Muscle layer of colon (tissue), 2 donors: ENCODE data around the gene HTT.

Experiments
- H3K27ac ChIP-seq: one replicate; pipeline ENCODE4 v1.7.0; 2013; ENCODE audit warnings: low read depth, mild to moderate bottlenecking, low read length, moderate library complexity
- H3K27me3 ChIP-seq, 2 donors: one replicate each; pipeline ENCODE4 v1.7.0; 2013; ENCODE audit warnings: low read length in 2 of 2, mild to moderate bottlenecking in 2 of 2; ENCODE audit not compliant: insufficient read depth in 2 of 2, control insufficient read depth in 1 of 2
- H3K36me3 ChIP-seq: one replicate; pipeline ENCODE4 v1.7.0; 2013; ENCODE audit warnings: mild to moderate bottlenecking, low read length; ENCODE audit not compliant: insufficient read depth
- H3K4me1 ChIP-seq: one replicate; pipeline ENCODE4 v1.7.0; 2013; ENCODE audit warnings: mild to moderate bottlenecking, low read length; ENCODE audit not compliant: insufficient read depth
- H3K4me3 ChIP-seq, 2 donors: one replicate each; pipeline ENCODE4 v1.7.0; 2013; ENCODE audit warnings: low read length in 2 of 2, low read depth in 1 of 2, mild to moderate bottlenecking in 1 of 2, moderate library complexity in 1 of 2
- H3K9ac ChIP-seq: one replicate; pipeline ENCODE4 v1.7.0; 2013; ENCODE audit warnings: low read length
- H3K9me3 ChIP-seq: one replicate; pipeline ENCODE4 v1.7.0; 2013; ENCODE audit warnings: mild to moderate bottlenecking, low read length
- donor health status: abdominal sarcoma.
- donor health status: Adenocarcinoma of cecum.

HTT gene

DNA sequence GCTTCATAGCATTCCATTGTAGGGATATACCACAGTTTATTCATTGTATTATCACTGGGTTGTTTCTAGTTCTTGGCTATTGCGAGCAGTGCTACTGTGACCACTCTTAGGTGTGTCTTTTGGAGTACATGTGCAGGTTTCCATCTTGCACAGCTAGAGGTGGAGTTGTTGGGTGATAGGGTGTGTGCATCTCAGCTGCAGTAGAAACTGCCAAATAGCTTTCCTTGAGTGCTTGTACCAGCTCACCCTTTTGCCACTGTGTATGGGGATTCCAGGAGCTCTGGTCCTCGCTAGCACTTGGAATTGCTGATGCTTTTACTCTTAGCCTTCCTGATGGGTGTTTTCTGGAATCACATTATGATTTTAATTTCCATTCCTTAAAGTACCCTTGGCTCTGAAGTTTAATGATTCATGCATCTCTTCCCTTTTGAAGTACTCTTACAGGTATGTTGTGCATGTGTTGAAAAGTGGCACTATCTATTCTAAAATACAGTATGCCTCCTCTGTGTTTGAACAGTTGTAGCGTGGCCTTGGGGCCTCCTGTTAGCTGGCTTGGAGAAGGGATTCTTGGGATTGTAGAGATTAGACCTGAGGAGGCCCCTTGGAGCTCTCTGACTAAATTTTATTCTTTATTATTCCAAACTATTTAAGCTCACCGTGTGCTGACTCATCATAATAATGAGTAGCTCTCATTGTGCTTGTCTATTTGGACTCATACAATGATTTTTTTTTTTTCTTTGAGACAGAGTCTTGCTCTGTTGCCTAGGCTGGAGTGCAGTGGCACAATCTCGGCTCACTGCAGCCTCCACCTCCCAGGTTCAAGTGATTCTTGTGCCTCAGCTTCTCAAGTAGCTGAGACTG, 38.4 kb downstream of the HTT start:
- H3K36me3 ChIP-seq: peaks cover 48% of the 10 kb centered on the region
- peaks cover 4% of the 10 kb centered on the region for H3K4me1 ChIP-seq
- no peak overlapping the region for H3K27ac ChIP-seq
- no peaks in the 10 kb centered on the region for H3K27me3 ChIP-seq
- no peaks in the 10 kb centered on the region for H3K9me3 ChIP-seq
- no peak overlapping the region for H3K9ac ChIP-seq
- no peak overlapping the region for H3K4me3 ChIP-seq

DNA sequence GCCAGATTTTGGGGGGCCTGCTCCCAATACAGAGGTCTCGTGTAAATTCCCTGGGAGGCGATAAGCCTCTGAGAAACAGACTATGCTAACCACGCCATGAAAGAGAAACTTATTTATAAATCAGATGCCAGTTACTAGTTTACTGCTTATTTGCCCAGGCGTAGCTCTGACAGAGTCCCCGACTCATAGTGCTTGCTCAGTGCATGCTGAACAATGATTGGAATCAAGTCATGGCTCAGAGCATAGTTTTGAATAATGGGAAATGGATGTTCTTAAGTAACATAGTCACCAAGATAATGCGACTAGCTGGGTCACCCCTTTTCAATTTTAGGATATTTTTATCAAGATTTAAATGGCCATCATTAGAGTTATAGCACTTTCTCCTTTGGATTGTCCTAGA, 39.9 kb downstream of the HTT start:
- peaks cover 46% of the 10 kb centered on the region for H3K36me3 ChIP-seq
- H3K27ac ChIP-seq: no peak overlapping the region
- H3K4me1 ChIP-seq: peaks cover 3% of the 10 kb centered on the region
- H3K27me3 ChIP-seq: no peaks in the 10 kb centered on the region
- no peak overlapping the region for H3K4me3 ChIP-seq
- no peak overlapping the region for H3K9ac ChIP-seq
- no peaks in the 10 kb centered on the region for H3K9me3 ChIP-seq

- Histone ChIP-seq H3K27me3 (no peaks in the 10 kb centered on the region), H3K9ac (no peak overlapping the region), H3K9me3 (no peaks in the 10 kb centered on the region), H3K4me1 (peaks cover 3% of the 10 kb centered on the region), H3K36me3 (peaks cover 40% of the 10 kb centered on the region), H3K4me3 (no peak overlapping the region), H3K27ac (no peak overlapping the region)
Measured at GRCh38 chr4:3115637-3116270, 41.3 kb downstream of the HTT start.

GRCh38 chr4:3116955-3117354, 42.5 kb downstream of the HTT start:
- Histone ChIP-seq H3K27me3 (no peaks in the 10 kb centered on the region), H3K27ac (no peak overlapping the region), H3K9ac (no peak overlapping the region), H3K4me3 (no peak overlapping the region), H3K9me3 (no peaks in the 10 kb centered on the region), H3K4me1 (peaks cover 5% of the 10 kb centered on the region), H3K36me3 (peaks cover 38% of the 10 kb centered on the region)

DNA sequence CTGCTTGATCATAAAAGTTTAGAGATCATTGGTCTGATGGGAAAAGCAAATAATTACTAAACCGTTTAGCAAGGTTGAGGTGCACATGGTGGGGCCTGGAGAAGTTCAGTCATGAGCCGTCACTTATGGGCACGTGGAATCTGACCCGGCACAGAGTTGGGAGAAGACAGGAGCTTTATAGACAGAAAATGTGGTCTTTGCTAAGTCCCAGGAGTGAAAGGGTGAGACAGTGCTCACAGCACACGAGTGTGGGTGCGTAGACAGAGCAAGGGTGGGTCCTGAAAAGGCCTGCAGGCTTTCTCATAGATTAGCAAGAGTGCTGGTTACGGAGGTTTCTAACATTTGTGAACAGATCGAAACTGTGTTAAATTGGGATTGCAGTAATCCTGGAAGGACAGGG, 43.8 kb downstream of the HTT start:
- Histone ChIP-seq H3K36me3 (peaks cover 28% of the 10 kb centered on the region), H3K4me1 (peaks cover 18% of the 10 kb centered on the region), H3K9me3 (no peaks in the 10 kb centered on the region), H3K4me3 (no peak overlapping the region), H3K27ac (no peak overlapping the region), H3K27me3 (no peaks in the 10 kb centered on the region), H3K9ac (no peak overlapping the region)

- no peaks in the 10 kb centered on the region for H3K27me3 ChIP-seq
- H3K9me3 ChIP-seq: no peaks in the 10 kb centered on the region
- H3K27ac ChIP-seq: no peak overlapping the region
- H3K4me3 ChIP-seq: no peak overlapping the region
- H3K9ac ChIP-seq: no peak overlapping the region
- peaks cover 28% of the 10 kb centered on the region for H3K36me3 ChIP-seq
- H3K4me1 ChIP-seq: peaks cover 30% of the 10 kb centered on the region
Measured at GRCh38 chr4:3119464-3119863, 45.0 kb downstream of the HTT start.

- Histone ChIP-seq H3K36me3 (peaks cover 12% of the 10 kb centered on the region), H3K27ac (no peak overlapping the region), H3K4me1 (peaks cover 31% of the 10 kb centered on the region), H3K9me3 (no peaks in the 10 kb centered on the region), H3K9ac (no peak overlapping the region), H3K4me3 (no peak overlapping the region), H3K27me3 (no peaks in the 10 kb centered on the region)
Measured at GRCh38 chr4:3121110-3121509, 46.6 kb downstream of the HTT start.

GRCh38 chr4:3121596-3121995, 47.1 kb downstream of the HTT start:
- no peak overlapping the region for H3K4me3 ChIP-seq
- no peak overlapping the region for H3K27ac ChIP-seq
- no peaks in the 10 kb centered on the region for H3K9me3 ChIP-seq
- no peaks in the 10 kb centered on the region for H3K27me3 ChIP-seq
- peaks cover 31% of the 10 kb centered on the region for H3K4me1 ChIP-seq
- no peak overlapping the region for H3K9ac ChIP-seq
- H3K36me3 ChIP-seq: peaks cover 7% of the 10 kb centered on the region

GRCh38 chr4:3122081-3122563, 47.6 kb downstream of the HTT start:
- H3K4me3 ChIP-seq: no peak overlapping the region
- no peaks in the 10 kb centered on the region for H3K9me3 ChIP-seq
- peaks cover 31% of the 10 kb centered on the region for H3K4me1 ChIP-seq
- H3K9ac ChIP-seq: no peak overlapping the region
- H3K36me3 ChIP-seq: peaks cover 3% of the 10 kb centered on the region
- H3K27ac ChIP-seq: no peak overlapping the region
- H3K27me3 ChIP-seq: no peaks in the 10 kb centered on the region

- H3K9ac ChIP-seq: no peak overlapping the region
- H3K27ac ChIP-seq: no peak overlapping the region
- no peaks in the 10 kb centered on the region for H3K27me3 ChIP-seq
- peaks cover 31% of the 10 kb centered on the region for H3K4me1 ChIP-seq
- H3K9me3 ChIP-seq: no peaks in the 10 kb centered on the region
- no peak overlapping the region for H3K4me3 ChIP-seq
- peaks cover 3% of the 10 kb centered on the region for H3K36me3 ChIP-seq
Measured at GRCh38 chr4:3123181-3123671, 48.7 kb downstream of the HTT start.

DNA sequence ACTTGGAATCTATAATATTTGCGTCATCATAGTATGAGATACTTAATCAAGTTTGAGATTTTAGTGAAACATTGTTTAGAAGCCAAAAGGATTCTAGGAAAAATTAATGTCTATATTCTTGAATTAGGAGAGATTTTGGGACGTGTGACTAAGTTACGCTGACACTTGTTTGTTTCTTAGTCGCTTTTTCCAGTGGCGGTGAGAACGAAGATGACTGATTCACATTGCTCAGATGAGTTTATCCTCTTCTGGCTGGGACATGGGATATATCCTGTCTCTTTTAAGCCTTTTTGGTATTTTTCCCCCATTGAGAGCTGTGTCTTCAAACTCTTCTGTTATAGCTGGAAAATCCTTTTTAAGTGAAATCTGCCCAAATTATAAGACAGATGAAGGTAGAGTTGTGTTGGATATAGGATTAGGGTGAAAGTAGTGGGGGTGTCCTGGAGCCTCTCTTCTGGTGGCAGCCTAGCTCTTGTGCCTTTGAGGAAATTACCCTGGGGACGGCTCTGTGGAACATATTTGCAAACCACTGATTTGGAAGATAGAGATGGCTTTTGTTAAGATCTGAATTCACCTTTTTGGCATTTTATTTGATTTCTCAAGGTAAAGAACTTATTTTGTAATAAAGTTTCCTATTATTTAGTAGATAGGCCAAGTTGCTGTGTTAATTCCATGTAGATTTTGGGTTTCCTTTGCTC, 49.7 kb downstream of the HTT start:
- H3K27ac ChIP-seq: no peak overlapping the region
- H3K9me3 ChIP-seq: no peaks in the 10 kb centered on the region
- no peak overlapping the region for H3K4me3 ChIP-seq
- no peak overlapping the region for H3K9ac ChIP-seq
- H3K27me3 ChIP-seq: no peaks in the 10 kb centered on the region
- H3K36me3 ChIP-seq: peaks cover 7% of the 10 kb centered on the region
- peaks cover 27% of the 10 kb centered on the region for H3K4me1 ChIP-seq
